Measurements from ENCODE around the gene TMC4.
A peak's percentile ranks its signal among the peaks of the same experiment; 100 is the strongest.

The TMC4 gene

GRCh38 chr19:54133312-54133956 is 39.5 kb downstream of the TMC4 start:
- DNase-seq (ENCODE audit: low read depth): no peak

GRCh38 chr19:54129617-54129996 is 43.4 kb downstream of the TMC4 start:
- DNase-seq (ENCODE audit: low read depth): no peak

GRCh38 chr19:54128796-54129616 is 44.0 kb downstream of the TMC4 start:
- no peak for DNase-seq (ENCODE audit: low read depth)

GRCh38 chr19:54128441-54128725 is 44.6 kb downstream of the TMC4 start:
- no peak for DNase-seq (ENCODE audit: low read depth)

DNA sequence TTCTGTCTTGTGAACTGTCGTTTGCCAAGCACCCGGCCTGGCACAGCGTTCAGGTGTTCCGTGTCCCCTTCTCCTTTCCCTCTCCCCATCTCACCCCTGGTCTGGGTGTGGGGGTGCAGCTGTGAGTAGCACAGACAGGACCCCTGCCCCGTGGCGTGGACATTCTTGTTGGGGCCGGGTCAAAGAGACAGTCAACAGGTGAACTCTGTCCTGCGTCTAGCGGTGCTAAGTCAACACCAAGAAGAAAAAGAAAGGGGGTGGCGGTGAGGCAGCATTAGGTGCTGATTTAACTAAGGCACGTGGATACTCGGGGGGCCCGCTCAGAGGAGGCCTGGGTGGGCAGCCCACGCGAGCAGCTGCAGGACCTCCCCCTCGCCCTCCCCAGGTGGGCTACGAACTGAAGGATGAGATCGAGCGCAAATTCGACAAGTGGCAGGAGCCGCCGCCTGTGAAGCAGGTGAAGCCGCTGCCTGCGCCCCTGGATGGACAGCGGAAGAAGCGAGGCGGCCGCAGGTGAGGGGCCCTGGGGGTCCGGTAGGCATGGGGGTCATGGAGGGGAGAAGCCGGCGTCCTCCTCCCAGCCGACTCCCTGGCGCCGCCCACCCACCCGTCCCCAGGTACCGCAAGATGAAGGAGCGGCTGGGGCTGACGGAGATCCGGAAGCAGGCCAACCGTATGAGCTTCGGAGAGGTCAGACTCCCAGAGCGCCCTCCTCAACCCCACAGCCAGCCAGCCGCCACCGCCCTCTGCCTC is 45.1 kb downstream of the TMC4 start:
- DNase-seq (ENCODE audit: low read depth): no peak

DNA sequence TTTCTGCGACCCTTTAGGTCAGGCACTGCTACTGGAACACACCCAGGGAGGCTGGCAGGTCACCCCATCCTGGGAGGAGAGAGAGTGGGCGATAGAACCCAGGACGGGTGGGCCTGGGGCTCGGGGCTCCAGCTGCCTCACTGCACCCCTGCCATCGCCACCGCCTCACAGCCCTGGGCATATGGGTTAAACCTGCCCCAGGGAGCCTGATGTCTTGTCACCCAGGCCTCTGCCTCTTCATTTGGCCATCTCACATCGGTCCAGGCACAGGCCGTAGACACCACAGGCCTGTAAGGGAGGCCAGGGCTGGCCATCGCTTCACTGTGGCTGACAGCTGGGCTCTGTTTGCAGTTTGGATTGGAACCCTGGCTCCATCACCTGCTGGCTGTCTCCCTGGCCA is 47.2 kb downstream of the TMC4 start:
- DNase-seq (ENCODE audit: low read depth): no peak

GRCh38 chr19:54124393-54124792 is 48.6 kb downstream of the TMC4 start:
- no peak for DNase-seq (ENCODE audit: low read depth)

DNA sequence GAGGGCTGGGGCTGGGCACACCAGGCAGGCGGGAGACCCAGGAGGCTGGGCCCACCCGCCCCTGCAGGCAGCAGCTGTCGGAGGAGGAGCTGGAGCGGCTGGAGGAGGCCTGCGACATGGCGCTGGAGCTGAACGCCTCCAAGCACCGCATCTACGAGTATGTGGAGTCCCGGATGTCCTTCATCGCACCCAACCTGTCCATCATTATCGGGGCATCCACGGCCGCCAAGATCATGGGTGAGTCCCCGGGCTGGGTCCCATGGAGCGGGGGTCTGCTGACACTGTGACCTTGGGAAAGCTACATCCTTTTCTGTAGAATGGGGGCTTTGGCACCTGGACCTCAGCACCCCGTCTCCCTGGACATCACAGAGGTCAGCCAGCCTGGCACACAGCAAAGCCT is 49.3 kb downstream of the TMC4 start:
- DNase-seq (ENCODE audit: low read depth): no peak

GRCh38 chr19:54121259-54121658 is 51.7 kb downstream of the TMC4 start:
- no peak for DNase-seq (ENCODE audit: low read depth)

GRCh38 chr19:54115109-54116063 is 57.6 kb downstream of the TMC4 start, which contains the start of the genes PRPF31 and TFPT:
Gene PRPF31, plus strand, starts transcription at chr19:54115754. Its CDS starts 2,525 bp downstream, at chr19:54118279.
Gene TFPT, minus strand, starts transcription at chr19:54115657. Its CDS starts 388 bp downstream, at chr19:54115269.
- peak; percentile 96 for DNase-seq (ENCODE audit: low read depth)

DNA sequence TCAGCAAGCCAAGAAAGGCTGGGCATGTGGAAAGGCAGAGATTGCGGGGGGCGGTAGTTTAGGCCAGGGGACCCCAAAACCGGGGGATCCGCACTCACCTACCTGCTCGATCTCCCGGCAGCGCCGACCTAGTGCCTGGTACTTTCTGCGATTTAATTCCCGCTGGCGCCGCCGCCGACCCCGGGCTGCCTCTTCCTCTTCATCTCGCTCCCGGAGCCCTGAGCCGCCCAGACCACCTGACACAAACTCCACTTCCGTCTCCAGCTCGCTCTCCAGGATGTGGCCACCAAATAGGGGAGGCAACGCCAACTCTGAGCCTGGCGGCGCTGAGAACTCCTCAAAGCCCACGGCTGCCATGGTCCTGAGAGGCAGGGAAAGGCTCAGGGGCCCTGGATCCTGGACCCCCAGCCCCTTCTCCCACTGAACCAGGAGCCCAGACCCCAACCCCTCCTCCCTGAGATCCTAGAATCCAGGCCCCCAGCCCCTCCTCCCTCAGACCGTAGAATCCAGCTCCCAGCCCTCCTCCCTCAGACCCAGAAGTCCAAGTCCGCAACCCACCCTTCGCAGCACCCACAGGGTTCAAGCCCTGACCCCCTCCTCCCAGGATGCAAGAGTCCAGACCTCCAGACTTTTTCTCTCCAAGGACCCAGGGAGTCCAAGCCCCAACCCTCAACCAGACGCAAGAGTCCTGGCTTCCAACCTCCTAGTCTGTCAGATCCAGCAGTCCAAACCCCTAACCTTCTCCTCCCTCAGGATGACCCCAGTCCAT is 58.4 kb downstream of the TMC4 start:
- DNase-seq (ENCODE audit: low read depth): no peak
